GM18508 (cell line): ENCODE data around the gene KLF7.

Source experiments
- ATAC-seq: cut with Tn5 transposase; IDR thresholded peaks from one replicate; pipeline ENCODE4 v1.9.1; 2021; ENCODE audit warnings: moderate number of reproducible peaks; ENCODE audit not compliant: insufficient read depth, unreplicated experiment

KLF7 gene

GRCh38 chr2:207130958-207131521 lies 34.7 kb downstream of the KLF7 start:
- no peak for ATAC-seq

GRCh38 chr2:207129821-207130220 lies 35.9 kb downstream of the KLF7 start:
- ATAC-seq, result no peak

- no peak for ATAC-seq
These were observed 36.9 kb downstream of the KLF7 start for GRCh38 chr2:207128867-207129266.

GRCh38 chr2:207126724-207127308 lies 38.9 kb downstream of the KLF7 start:
- no peak for ATAC-seq

GRCh38 chr2:207123776-207124391 lies 41.9 kb downstream of the KLF7 start:
- ATAC-seq, result no peak

- ATAC-seq, result no peak
These were observed 42.4 kb downstream of the KLF7 start for GRCh38 chr2:207123335-207123744.

- no peak for ATAC-seq
These were observed 43.0 kb downstream of the KLF7 start for GRCh38 chr2:207122651-207123334.

- ATAC-seq, result no peak
These were observed 44.0 kb downstream of the KLF7 start for GRCh38 chr2:207121784-207122183.

GRCh38 chr2:207119048-207119447 lies 46.7 kb downstream of the KLF7 start:
- no peak for ATAC-seq

GRCh38 chr2:207117668-207118067 lies 48.1 kb downstream of the KLF7 start:
- no peak for ATAC-seq

GRCh38 chr2:207115715-207116364 lies 49.9 kb downstream of the KLF7 start:
- ATAC-seq, result no peak

- ATAC-seq, result no peak
These were observed 52.3 kb downstream of the KLF7 start for GRCh38 chr2:207113414-207113813.

- no peak for ATAC-seq
These were observed 53.0 kb downstream of the KLF7 start for GRCh38 chr2:207112785-207113184.

- ATAC-seq, result no peak
These were observed 53.4 kb downstream of the KLF7 start for GRCh38 chr2:207112383-207112782.

- no peak for ATAC-seq
These were observed 54.0 kb downstream of the KLF7 start for GRCh38 chr2:207111757-207112156.

- no peak for ATAC-seq
These were observed 55.0 kb downstream of the KLF7 start for GRCh38 chr2:207110715-207111114.

GRCh38 chr2:207110310-207110709 lies 55.4 kb downstream of the KLF7 start:
- no peak for ATAC-seq

- no peak for ATAC-seq
These were observed 56.0 kb downstream of the KLF7 start for GRCh38 chr2:207109768-207110167.

GRCh38 chr2:207108440-207108839 lies 57.3 kb downstream of the KLF7 start:
- ATAC-seq, result no peak

GRCh38 chr2:207107551-207107950 lies 58.2 kb downstream of the KLF7 start:
- ATAC-seq, result no peak

GRCh38 chr2:207107131-207107530 lies 58.6 kb downstream of the KLF7 start:
- no peak for ATAC-seq
